ENCODE results near the gene ACTN4. TPM values are rescaled to one million over a fixed set of nuclear protein-coding genes. Genes with fewer than 3 reads are reported as not detected.

ACTN4 gene
- total and polyA plus RNA-seq, 2 donors (not counting 3 experiments of a cell fraction or from before 2014, with no cell fraction given), result 313 to 748 TPM

DNA sequence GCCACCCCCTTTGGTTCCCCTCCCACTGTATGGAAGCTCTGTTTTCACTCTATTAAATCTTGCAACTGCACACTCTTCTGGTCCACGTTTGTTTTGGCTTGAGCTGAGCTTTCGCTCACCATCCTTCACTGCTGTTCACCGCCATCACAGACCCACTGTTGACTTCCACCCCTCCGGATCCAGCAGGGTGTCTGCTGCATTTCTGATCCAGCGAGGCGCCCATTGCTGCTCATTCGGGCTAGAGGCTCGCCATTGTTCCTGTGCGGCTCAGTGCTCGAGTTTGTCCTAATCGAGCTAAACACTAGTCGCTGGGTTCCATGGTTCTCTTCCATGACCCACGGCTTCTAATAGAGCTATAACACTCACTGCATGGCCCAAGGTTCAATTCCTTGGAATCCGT is 42.7 kb downstream of the ACTN4 start:
- H3K79me2 ChIP-seq (ENCODE audit: control insufficient read depth, insufficient read depth, low read length), result peaks cover 91% of the 10 kb centered on the region

More for the DNA sequence above, 42.7 kb downstream of the ACTN4 start:
- Histone ChIP-seq H3K4me1 (ENCODE audit: control insufficient read depth, extremely low read depth, insufficient read depth, low read length) (peaks cover 53% of the 10 kb centered on the region), H4K20me1 (replicated peaks; ENCODE audit: control insufficient read depth, extremely low read depth, insufficient read depth, low read length) (no peaks in the 10 kb centered on the region), H3K9ac (replicated peaks; ENCODE audit: extremely low read depth, insufficient read depth, low read length) (no peak overlapping the region), H3K36me3 (ENCODE audit: control insufficient read depth in 2 of 2, extremely low read depth in 1 of 2, insufficient read depth in 2 of 2, low read length in 2 of 2) (peaks cover 0 to 2% of the 10 kb centered on the region in 2 experiments), H3K27me3 (ENCODE audit: control insufficient read depth in 2 of 2, insufficient read depth in 2 of 2, low read length in 2 of 2) (no peaks in the 10 kb centered on the region), H3K4me2 (ENCODE audit: insufficient read depth, low read length) (no peak overlapping the region), H3K9me1 (replicated peaks; ENCODE audit: control insufficient read depth, extremely low read depth, insufficient read depth, low read length) (no peaks in the 10 kb centered on the region), H3K27ac (ENCODE audit: insufficient read depth, low read depth, low read length) (no peak overlapping the region), H3K9me3 (replicated peaks; ENCODE audit: control insufficient read depth, insufficient read depth, low read length) (no peaks in the 10 kb centered on the region), H2AFZ (ENCODE audit: low read depth, low read length) (no peak overlapping the region), H3K4me3 (replicated peaks in 1 of 3; ENCODE audit: insufficient read depth in 1 of 3, low read depth in 1 of 3, low read length in 3 of 3) (no peak overlapping the region)
- BruUV-seq (replicated peaks), result no TSS peak
- intact Hi-C loops (cut with micrococcal nuclease) (no loop called here), dilution Hi-C loops (cut with MboI; ENCODE audit: extremely low pct_ligation_motif_present, low sequenced_read_pairs) (no loop called here)
- ChIA-PET POLR2A (no interaction called here), CTCF (no interaction called here)
- DNase-seq (ENCODE audit: low read depth, low spot score) (no peak), FAIRE-seq (no peak)
- TF ChIP-seq POLR2A (IDR thresholded peaks at IDR 0.05; ENCODE audit: low read depth, low read length) (no peak), JUN (IDR thresholded peaks at IDR 0.05; ENCODE audit: borderline replicate concordance, insufficient read depth, insufficient read length, low read depth) (no peak), EZH2 (IDR thresholded peaks at IDR 0.05; ENCODE audit: borderline replicate concordance, low read depth, low read length, severe bottlenecking) (no peak), POLR2AphosphoS5 (IDR thresholded peaks at IDR 0.05; ENCODE audit: insufficient read depth, low read depth, low read length) (no peak), FOS (IDR thresholded peaks at IDR 0.05; ENCODE audit: borderline replicate concordance, insufficient read depth, low read length) (no peak), GATA2 (IDR thresholded peaks at IDR 0.05; ENCODE audit: insufficient read depth, insufficient read length, low read depth, low read length) (no peak), MYC (IDR thresholded peaks at IDR 0.05; ENCODE audit: low read depth, low read length) (no peak)
- TF ChIP-seq, protein P1, sequence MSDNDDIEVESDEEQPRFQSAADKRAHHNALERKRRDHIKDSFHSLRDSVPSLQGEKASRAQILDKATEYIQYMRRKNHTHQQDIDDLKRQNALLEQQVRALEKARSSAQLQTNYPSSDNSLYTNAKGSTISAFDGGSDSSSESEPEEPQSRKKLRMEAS (IDR thresholded peaks at IDR 0.05; ENCODE audit: insufficient read depth, insufficient read length), result no peak
- TF ChIP-seq, protein P2, sequence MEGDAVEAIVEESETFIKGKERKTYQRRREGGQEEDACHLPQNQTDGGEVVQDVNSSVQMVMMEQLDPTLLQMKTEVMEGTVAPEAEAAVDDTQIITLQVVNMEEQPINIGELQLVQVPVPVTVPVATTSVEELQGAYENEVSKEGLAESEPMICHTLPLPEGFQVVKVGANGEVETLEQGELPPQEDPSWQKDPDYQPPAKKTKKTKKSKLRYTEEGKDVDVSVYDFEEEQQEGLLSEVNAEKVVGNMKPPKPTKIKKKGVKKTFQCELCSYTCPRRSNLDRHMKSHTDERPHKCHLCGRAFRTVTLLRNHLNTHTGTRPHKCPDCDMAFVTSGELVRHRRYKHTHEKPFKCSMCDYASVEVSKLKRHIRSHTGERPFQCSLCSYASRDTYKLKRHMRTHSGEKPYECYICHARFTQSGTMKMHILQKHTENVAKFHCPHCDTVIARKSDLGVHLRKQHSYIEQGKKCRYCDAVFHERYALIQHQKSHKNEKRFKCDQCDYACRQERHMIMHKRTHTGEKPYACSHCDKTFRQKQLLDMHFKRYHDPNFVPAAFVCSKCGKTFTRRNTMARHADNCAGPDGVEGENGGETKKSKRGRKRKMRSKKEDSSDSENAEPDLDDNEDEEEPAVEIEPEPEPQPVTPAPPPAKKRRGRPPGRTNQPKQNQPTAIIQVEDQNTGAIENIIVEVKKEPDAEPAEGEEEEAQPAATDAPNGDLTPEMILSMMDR (IDR thresholded peaks at IDR 0.05; ENCODE audit: extremely low read depth in 1 of 2, insufficient read depth in 1 of 2, low read depth in 1 of 2, low read length in 2 of 2), result no peak
